ENCODE data around the gene GRIP2.

GRCh38 chr3:14524311-14524711, 15.8 kb downstream of the GRIP2 start:
- TF ChIP-seq POLR2A (IDR thresholded peaks at IDR 0.05) (no peak), CTCF (IDR thresholded peaks at IDR 0.05) (no peak)
